Endothelial cell of umbilical vein (primary cell): Measurements from ENCODE around the gene RPS15A. TPM values are rescaled to one million over a fixed set of nuclear protein-coding genes. Genes with fewer than 3 reads are reported as not detected.

Source experiments
- BruUV-seq: library from RNA; stranded (reverse); fragments of 400-500 nt; replicated peaks from 2 replicates; lab custom pipeline; 2021; lab: Mats Ljungman, UMichigan
- CTCF ChIA-PET: fragments of 300-600, 350-600 bp; sonication (Branson Sonifier 250); formaldehyde crosslinking; loops from one replicate; lab custom pipeline; 2021; ENCODE audit warnings: antibody characterized with exemption, inconsistent platforms; lab: Charles Lee
- POLR2A ChIA-PET: fragments of 300-600, 350-600 bp; sonication (Branson Sonifier 250); formaldehyde crosslinking; loops from one replicate; lab custom pipeline; 2021; ENCODE audit warnings: antibody characterized with exemption, inconsistent platforms; lab: Charles Lee
- DNase-seq: peaks from one replicate; pipeline ENCODE4 v3.0.0-alpha.2; 2011; ENCODE audit warnings: low read depth, low spot score
- FAIRE-seq: peaks from 2 replicates; lab custom pipeline; 2011; peaks lifted over from hg19 to GRCh38; lab: Jason Lieb, UNC
- H2AFZ ChIP-seq: 2 replicates; pipeline ENCODE4 v1.6.0; 2012; ENCODE audit warnings: low read depth, low read length, control low read depth, inconsistent platforms
- H3K27ac ChIP-seq: 2 replicates; pipeline ENCODE4 v1.5.1; 2011; ENCODE audit warnings: low read depth, mild to moderate bottlenecking, control low read depth, low read length, moderate library complexity; ENCODE audit not compliant: insufficient read depth
- H3K27me3 ChIP-seq, 2 experiments: 2 replicates each; pipeline versions ENCODE4 v1.6.0 to v1.6.1; 2011; ENCODE audit warnings: low read length in 2 of 2, mixed read lengths in 1 of 2; ENCODE audit not compliant: control insufficient read depth in 2 of 2, insufficient read depth in 2 of 2
- H3K36me3 ChIP-seq, 2 experiments: 2 replicates in 1 of 2; 3 replicates in 1 of 2; pipeline ENCODE4 v1.5.1; 2011; ENCODE audit warnings: low read length in 2 of 2, mild to moderate bottlenecking in 1 of 2, moderate library complexity in 1 of 2; ENCODE audit not compliant: control insufficient read depth in 2 of 2, insufficient read depth in 2 of 2; ENCODE audit errors: extremely low read depth in 1 of 2
- H3K4me1 ChIP-seq: 3 replicates; pipeline ENCODE4 v1.5.1; 2011; ENCODE audit warnings: mild to moderate bottlenecking, low read length; ENCODE audit not compliant: control insufficient read depth, insufficient read depth; ENCODE audit errors: extremely low read depth
- H3K4me2 ChIP-seq: 2 replicates; pipeline ENCODE4 v1.6.1; 2011; ENCODE audit warnings: low read length, control low read depth, mixed read lengths; ENCODE audit not compliant: insufficient read depth
- H3K4me3 ChIP-seq, 3 experiments: fragments of 200-600 bp in 1 of 3; sonication (generic), shearing (Covaris generic) in 1 of 3; replicated peaks in 1 of 3; 2 replicates each; pipeline ENCODE4 v1.5.1; 2011 to 2016; ENCODE audit warnings: control low read depth in 3 of 3, low read length in 3 of 3, mild to moderate bottlenecking in 2 of 3, inconsistent platforms in 1 of 3, low read depth in 1 of 3, moderate library complexity in 1 of 3; ENCODE audit not compliant: insufficient read depth in 1 of 3
- H3K79me2 ChIP-seq: 2 replicates; pipeline ENCODE4 v1.6.0; 2012; ENCODE audit warnings: low read length, inconsistent platforms; ENCODE audit not compliant: control insufficient read depth, insufficient read depth
- H3K9ac ChIP-seq: replicated peaks from 2 replicates; pipeline ENCODE3; 2011; ENCODE audit warnings: low read length, control low read depth; ENCODE audit not compliant: insufficient read depth; ENCODE audit errors: extremely low read depth
- H3K9me1 ChIP-seq: replicated peaks from 3 replicates; pipeline ENCODE4 v1.6.0; 2011; ENCODE audit warnings: mild to moderate bottlenecking, low read length; ENCODE audit not compliant: control insufficient read depth, insufficient read depth; ENCODE audit errors: extremely low read depth
- H3K9me3 ChIP-seq: replicated peaks from 2 replicates; pipeline ENCODE4 v1.5.1; 2012; ENCODE audit warnings: low read length, inconsistent platforms; ENCODE audit not compliant: control insufficient read depth, insufficient read depth
- H4K20me1 ChIP-seq: replicated peaks from 2 replicates; pipeline ENCODE3; 2011; ENCODE audit warnings: mild to moderate bottlenecking, low read length; ENCODE audit not compliant: control insufficient read depth, insufficient read depth; ENCODE audit errors: extremely low read depth
- CTCF ChIP-seq, 2 donors: IDR thresholded peaks; 1 replicate in 1 of 2; 2 replicates in 1 of 2; pipeline ENCODE4 v1.5.1; 2011; ENCODE audit warnings: low read length in 2 of 2, mild to moderate bottlenecking in 2 of 2, moderate library complexity in 2 of 2, control low read depth in 1 of 2, inconsistent platforms in 1 of 2, low read depth in 1 of 2; ENCODE audit not compliant: insufficient read depth in 1 of 2; ENCODE audit errors: extremely low read depth in 1 of 2
- EZH2 ChIP-seq: IDR thresholded peaks from 2 replicates; pipeline ENCODE4 v1.6.1; 2012; ENCODE audit warnings: borderline replicate concordance, low read depth, mild to moderate bottlenecking, moderate library complexity, low read length, inconsistent platforms; ENCODE audit not compliant: severe bottlenecking
- FOS ChIP-seq: IDR thresholded peaks from 2 replicates; pipeline ENCODE4 v1.6.1; 2011; ENCODE audit warnings: mild to moderate bottlenecking, low read length, moderate library complexity, borderline replicate concordance; ENCODE audit not compliant: insufficient read depth
- MAX ChIP-seq: IDR thresholded peaks from 2 replicates; pipeline ENCODE4 v1.6.1; 2011; ENCODE audit not compliant: insufficient read depth, insufficient read length
- MYC ChIP-seq: IDR thresholded peaks from one replicate; pipeline ENCODE4 v1.6.1; 2011; ENCODE audit warnings: mild to moderate bottlenecking, low read depth, low read length
- POLR2A ChIP-seq: IDR thresholded peaks from 2 replicates; pipeline ENCODE4 v1.6.1; 2012; ENCODE audit warnings: low read depth, mild to moderate bottlenecking, control low read depth, low read length
- POLR2AphosphoS5 ChIP-seq: IDR thresholded peaks from 2 replicates; pipeline ENCODE4 v1.6.1; 2012; ENCODE audit warnings: low read depth, mild to moderate bottlenecking, control low read depth, low read length, moderate library complexity; ENCODE audit not compliant: insufficient read depth
- dilution Hi-C: fragments of 300-500 bp; cut with MboI; formaldehyde crosslinking; loops from one replicate; pipeline ENCODE4 v1.15.0; 2019; ENCODE audit warnings: low sequenced_read_pairs; ENCODE audit not compliant: extremely low pct_ligation_motif_present
- intact Hi-C: fragments of 100-400 bp; cut with micrococcal nuclease; formaldehyde crosslinking; loops from one replicate; pipeline ENCODE4 v1.10.0; 2022
- polyA plus RNA-seq, 4 experiments: library from polyadenylated mRNA; depleted of rRNA in 3 of 4; stranded (reverse) in 3 of 4; unstranded in 1 of 4; fragments of >200 nt; gene quantifications; 2 replicates each; pipeline versions ENCODE4 v1.2.1 to v1.2.3, GENCODE V29; 2011 to 2012; ENCODE audit warnings: missing spikeins in 1 of 4
- total RNA-seq: library from RNA; stranded (reverse); gene quantifications from 2 replicates; pipeline ENCODE4 v1.2.3, GENCODE V29; 2021

Gene RPS15A
- total and polyA plus RNA-seq, 2 donors (not counting 3 experiments of a cell fraction or from before 2014, with no cell fraction given) = 1,299 to 4,163 TPM

- H3K4me3 ChIP-seq = peak within 1 kb of the TSS; percentile 77 to 98 (median 92)
- peaks cover 10% of the 10 kb centered on the region for H4K20me1 ChIP-seq
- dilution Hi-C loops (no loop called here), intact Hi-C loops (loop anchor here (1.0 to 10.0 kb wide), 5 partner anchors 11 to 723 kb away; partner anchors contain the start of genes CCP110, GDE1, ITPRIPL2 and RPS15A)
- TF ChIP-seq POLR2A (peak; percentile 100), MAX (peak; percentile 25), MYC (no peak), CTCF (IDR thresholded peaks at IDR 0.05; ENCODE audit: extremely low read depth in 1 of 2, insufficient read depth in 1 of 2, low read depth in 1 of 2, low read length in 2 of 2) (peak; percentile 95 to 96), FOS (peak; percentile 39), EZH2 (no peak), POLR2AphosphoS5 (peak; percentile 100)
- BruUV-seq = no TSS peak
- peak within 1 kb of the TSS; percentile 99 for H3K4me2 ChIP-seq
- peaks cover 49% of the 10 kb centered on the region for H3K79me2 ChIP-seq
- H3K36me3 ChIP-seq = peaks cover 0 to 2% of the 10 kb centered on the region in 2 experiments
- peaks cover 62% of the 10 kb centered on the region for H3K4me1 ChIP-seq
- ChIA-PET CTCF (interaction anchor here (0.6 to 7.0 kb wide), 18 partner anchors 9 to 754 kb away, joined by 3 to 80 read pairs (median 4); partner anchors contain the start of genes COQ7, RPS15A, SMG1 and VPS35L), POLR2A (interaction anchor here (0.6 to 5.0 kb wide), 8 partner anchors 8 to 284 kb away, joined by 3 to 81 read pairs (median 4); partner anchors contain the start of gene RPS15A)
- peak within 1 kb of the TSS; percentile 71 for H3K27ac ChIP-seq
- FAIRE-seq (peak; percentile 89), DNase-seq (peak; percentile 100)
- no peaks in the 10 kb centered on the region for H3K27me3 ChIP-seq
- H3K9me1 ChIP-seq = no peaks in the 10 kb centered on the region
- no peaks in the 10 kb centered on the region for H3K9me3 ChIP-seq
- peak within 1 kb of the TSS; percentile 95 for H3K9ac ChIP-seq
- peak within 1 kb of the TSS; percentile 39 for H2AFZ ChIP-seq
These were observed 11.2 kb upstream of the RPS15A start, which contains the start of gene ARL6IP1 for GRCh38 chr16:18801145-18801972. ARL6IP1 (minus strand) TSS chr16:18801549; CDS start chr16:18801466, 83 bp downstream.
